ENCODE data around the gene ABHD14A.

Gene ABHD14A

GRCh38 chr3:51941798-51942602 is 32.9 kb upstream of the ABHD14A start, which contains the start of the genes PARP3 and RRP9:
Gene PARP3, plus strand, starts transcription at chr3:51942363. Its CDS starts 993 bp downstream, at chr3:51943356.
Gene RRP9, minus strand, starts transcription at chr3:51941904. Its CDS starts 37 bp downstream, at chr3:51941867.
- peak; percentile 100 for DNase-seq

- peak; percentile 56 for DNase-seq
Measured at GRCh38 chr3:51942603-51943450, 32.0 kb upstream of the ABHD14A start.

GRCh38 chr3:51943451-51944391 is 31.1 kb upstream of the ABHD14A start:
- no peak for DNase-seq

GRCh38 chr3:51944451-51945021 is 30.3 kb upstream of the ABHD14A start:
- DNase-seq: no peak

GRCh38 chr3:51945031-51945840 is 29.6 kb upstream of the ABHD14A start:
- no peak for DNase-seq

- DNase-seq: no peak
Measured at GRCh38 chr3:51945926-51946705, 28.7 kb upstream of the ABHD14A start.

- DNase-seq: no peak
Measured at GRCh38 chr3:51946796-51947195, 28.1 kb upstream of the ABHD14A start.

GRCh38 chr3:51947215-51947900 is 27.5 kb upstream of the ABHD14A start:
- DNase-seq: no peak

GRCh38 chr3:51948016-51948580 is 26.8 kb upstream of the ABHD14A start:
- DNase-seq: no peak

- DNase-seq: no peak
Measured at GRCh38 chr3:51949121-51949520, 25.7 kb upstream of the ABHD14A start.

- DNase-seq: no peak
Measured at GRCh38 chr3:51950899-51951298, 24.0 kb upstream of the ABHD14A start.

GRCh38 chr3:51953445-51953844 is 21.4 kb upstream of the ABHD14A start:
- DNase-seq: no peak

- DNase-seq: no peak
Measured at GRCh38 chr3:51954105-51954504, 20.8 kb upstream of the ABHD14A start.

GRCh38 chr3:51954713-51955112 is 20.2 kb upstream of the ABHD14A start:
- DNase-seq: no peak

GRCh38 chr3:51955175-51955892 is 19.5 kb upstream of the ABHD14A start, which contains the start of gene GPR62:
Gene GPR62, plus strand, starts transcription at chr3:51955381. Its CDS starts 272 bp downstream, at chr3:51955653.
- DNase-seq: no peak

- DNase-seq: no peak
Measured at GRCh38 chr3:51955893-51956770, 18.7 kb upstream of the ABHD14A start.

- DNase-seq: no peak
Measured at GRCh38 chr3:51957520-51958205, 17.2 kb upstream of the ABHD14A start.
